HepG2 (cell line): ENCODE results near the gene RBM18. TPM values are rescaled to one million over a fixed set of nuclear protein-coding genes. Genes with fewer than 3 reads are reported as not detected.

ENCODE experiments used
- ATAC-seq: fragments of 200-7000 bp; cut with Tn5 transposase; 3 replicates; pipeline ENCODE4 v1.9.1; 2020; ENCODE audit warnings: mild to moderate bottlenecking, moderate library complexity
- BruUV-seq: library from RNA; stranded (reverse); fragments of 400-500 nt; replicated peaks from 2 replicates; lab custom pipeline; 2021; lab: Mats Ljungman, UMichigan
- CTCF ChIA-PET: fragments of 300-600 bp; formaldehyde crosslinking; extraction: SDS; loops from one replicate; lab custom pipeline; 2021; ENCODE audit warnings: low total read pairs, inconsistent platforms, low intra/inter-chr PET ratio; lab: Yijun Ruan, JAX
- POLR2A ChIA-PET: fragments of 350-600 bp; sonication (Branson Sonifier 250); formaldehyde crosslinking; loops from one replicate; lab custom pipeline; 2020; ENCODE audit warnings: antibody characterized with exemption, inconsistent platforms; lab: Yijun Ruan, JAX
- DNase-seq: peaks from one replicate; pipeline ENCODE4 v3.0.0-alpha.2; 2015; ENCODE audit warnings: low spot score
- FAIRE-seq: peaks from 3 replicates; lab custom pipeline; 2011; peaks lifted over from hg19 to GRCh38; lab: Jason Lieb, UNC
- H2AFZ ChIP-seq: one replicate; pipeline ENCODE4 v1.6.1; 2011; ENCODE audit warnings: low read length, inconsistent platforms
- H3K27ac ChIP-seq: fragments of 300-600 bp; 3 replicates; pipeline ENCODE4 v1.8.0; 2011; ENCODE audit warnings: mixed run types, mild to moderate bottlenecking, mixed read lengths, low read length, inconsistent platforms; ENCODE audit not compliant: insufficient read depth; ENCODE audit errors: extremely low read length
- H3K27me3 ChIP-seq, 2 experiments: fragments of 200-600 bp in 1 of 2; 2 replicates in 1 of 2; 3 replicates in 1 of 2; pipeline versions ENCODE4 v1.6.0 to v1.8.0; 2011; ENCODE audit warnings: low read length in 2 of 2, mild to moderate bottlenecking in 2 of 2, moderate library complexity in 2 of 2, inconsistent platforms in 1 of 2; ENCODE audit not compliant: insufficient read depth in 2 of 2, control insufficient read depth in 1 of 2
- H3K36me3 ChIP-seq, 2 experiments: fragments of 200-600 bp in 1 of 2; replicated peaks in 1 of 2; 2 replicates in 1 of 2; 3 replicates in 1 of 2; pipeline versions ENCODE4 v1.5.1 to v1.8.0; 2011; ENCODE audit warnings: low read length in 2 of 2, inconsistent platforms in 1 of 2; ENCODE audit not compliant: insufficient read depth in 2 of 2, control insufficient read depth in 1 of 2
- H3K4me1 ChIP-seq: 2 replicates; pipeline ENCODE4 v1.5.1; 2012; ENCODE audit warnings: low read length, inconsistent platforms; ENCODE audit not compliant: insufficient read depth
- H3K4me2 ChIP-seq: 2 replicates; pipeline ENCODE4 v1.6.0; 2011; ENCODE audit warnings: low read depth, low read length, inconsistent platforms
- H3K4me3 ChIP-seq, 3 experiments: fragments of 200-600 bp in 1 of 3; sonication (generic), shearing (Covaris generic) in 1 of 3; replicated peaks in 1 of 3; 2 replicates each; pipeline ENCODE4 v1.5.1; 2011 to 2016; ENCODE audit warnings: low read length in 3 of 3, inconsistent platforms in 2 of 3, low read depth in 2 of 3, mild to moderate bottlenecking in 2 of 3, control low read depth in 1 of 3, mixed read lengths in 1 of 3; ENCODE audit not compliant: insufficient read depth in 1 of 3
- H3K79me2 ChIP-seq: one replicate; pipeline ENCODE4 v1.6.1; 2011; ENCODE audit warnings: low read length, inconsistent platforms; ENCODE audit not compliant: insufficient read depth
- H3K9ac ChIP-seq: 2 replicates; pipeline ENCODE4 v1.6.0; 2011; ENCODE audit warnings: mild to moderate bottlenecking, low read depth, low read length, inconsistent platforms; ENCODE audit not compliant: insufficient read depth
- H3K9me3 ChIP-seq: 2 replicates; pipeline ENCODE4 v1.5.1; 2012; ENCODE audit warnings: mild to moderate bottlenecking, low read length
- H4K20me1 ChIP-seq: 2 replicates; pipeline ENCODE4 v1.6.0; 2011; ENCODE audit warnings: inconsistent platforms, mild to moderate bottlenecking, low read length, moderate library complexity; ENCODE audit not compliant: insufficient read depth
- KLF13 ChIP-seq: sonication (generic); formaldehyde crosslinking; IDR thresholded peaks from 2 replicates; pipeline ENCODE4 v1.4.0; 2020; ENCODE audit warnings: mild to moderate bottlenecking, missing genetic modification reagents
- MEIS2 ChIP-seq: sonication (generic); formaldehyde crosslinking; IDR thresholded peaks from 2 replicates; pipeline ENCODE4 v1.9.0; 2021; ENCODE audit warnings: mild to moderate bottlenecking, missing genetic modification reagents
- ZBTB49 ChIP-seq: sonication (generic); formaldehyde crosslinking; IDR thresholded peaks from 2 replicates; pipeline ENCODE4 v1.4.0; 2020; ENCODE audit warnings: missing genetic modification reagents, borderline replicate concordance
- ZFP62 ChIP-seq: sonication (generic); formaldehyde crosslinking; IDR thresholded peaks from 2 replicates; pipeline ENCODE4 v1.4.0; 2020; ENCODE audit warnings: missing genetic modification reagents
- ZKSCAN5 ChIP-seq: sonication (generic); formaldehyde crosslinking; IDR thresholded peaks from 2 replicates; pipeline ENCODE4 v1.5.1; 2020; ENCODE audit warnings: mild to moderate bottlenecking, missing genetic modification reagents
- ZNF230 ChIP-seq: sonication (generic); formaldehyde crosslinking; IDR thresholded peaks from 2 replicates; pipeline ENCODE4 v1.4.0; 2020; ENCODE audit warnings: mild to moderate bottlenecking, missing genetic modification reagents
- ZNF678 ChIP-seq: sonication (generic); formaldehyde crosslinking; IDR thresholded peaks from 2 replicates; pipeline ENCODE4 v1.4.0; 2020; ENCODE audit warnings: mild to moderate bottlenecking, missing genetic modification reagents
- WGBS: methylation state at CpG from one replicate; pipeline ENCODE4 v1.1.6; 2017; ENCODE audit warnings: low lambda C conversion rate; 5-methylcytosine and 5-hydroxymethylcytosine counted together
- in situ Hi-C: cut with HindIII; loops from 2 replicates; pipeline ENCODE4 v1.10.0; 2017; ENCODE audit warnings: low pct_unique_long_range_greater_than_20kb; ENCODE audit not compliant: extremely low pct_ligation_motif_present
- intact Hi-C: fragments of 100-400 bp; cut with micrococcal nuclease; formaldehyde crosslinking; loops from one replicate; pipeline ENCODE4 v1.10.0; 2022; ENCODE audit not compliant: unreplicated experiment
- polyA plus RNA-seq, 8 experiments: library from polyadenylated mRNA; depleted of rRNA in 3 of 8; stranded (reverse) in 7 of 8; unstranded in 1 of 8; fragments of >200 nt; fragmentation: Illumina TruSeq in 4 of 8; extraction: Trizol in 4 of 8; gene quantifications; 2 replicates each; pipeline versions ENCODE4 v1.2.1 to v1.2.3, GENCODE V29; 2011 to 2016; ENCODE audit warnings: low read depth in 4 of 8, missing spikeins in 1 of 8, mixed read lengths in 1 of 8; ENCODE audit not compliant: insufficient read depth in 1 of 8
- total RNA-seq, 5 experiments: library from RNA; depleted of rRNA; stranded (reverse); fragments of >200 nt; fragmentation: Illumina TruSeq; extraction: Trizol; gene quantifications; 2 replicates each; pipeline ENCODE4 v1.2.3, GENCODE V29; 2016; ENCODE audit warnings: low read depth in 1 of 5
- TF ChIP-seq, protein P1 (sequence below): sonication (generic); formaldehyde crosslinking; IDR thresholded peaks from 2 replicates; pipeline ENCODE4 v1.8.0; 2022; ENCODE audit warnings: mild to moderate bottlenecking, missing genetic modification reagents

The RBM18 gene
- total and polyA plus RNA-seq, 2 of the 13 experiments (the other 11 are each of a cell fraction or from before 2014, with no cell fraction given): 12.6 to 16.6 TPM

DNA sequence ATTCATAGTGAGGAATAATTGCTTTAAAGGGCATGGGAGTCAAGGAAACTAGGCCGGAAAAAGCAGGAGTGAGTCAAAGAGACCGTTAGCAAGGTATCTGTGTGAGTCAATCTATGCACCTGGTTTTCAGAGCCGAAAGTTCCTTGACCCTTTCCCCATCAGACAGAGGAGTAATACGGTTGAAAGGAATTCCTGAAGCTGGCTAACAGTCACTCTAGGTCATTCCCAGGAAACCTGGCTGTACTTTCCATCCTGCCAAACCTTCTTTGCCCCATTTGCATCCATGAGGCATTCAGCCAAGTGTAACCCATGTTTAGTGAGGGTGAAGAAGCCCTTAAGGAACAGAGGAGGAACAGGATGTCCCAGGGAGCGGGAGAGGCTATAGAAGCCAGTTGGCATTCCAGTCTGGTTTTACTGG is 16.2 kb downstream of the RBM18 start (continued):
- TF ChIP-seq, protein P1, sequence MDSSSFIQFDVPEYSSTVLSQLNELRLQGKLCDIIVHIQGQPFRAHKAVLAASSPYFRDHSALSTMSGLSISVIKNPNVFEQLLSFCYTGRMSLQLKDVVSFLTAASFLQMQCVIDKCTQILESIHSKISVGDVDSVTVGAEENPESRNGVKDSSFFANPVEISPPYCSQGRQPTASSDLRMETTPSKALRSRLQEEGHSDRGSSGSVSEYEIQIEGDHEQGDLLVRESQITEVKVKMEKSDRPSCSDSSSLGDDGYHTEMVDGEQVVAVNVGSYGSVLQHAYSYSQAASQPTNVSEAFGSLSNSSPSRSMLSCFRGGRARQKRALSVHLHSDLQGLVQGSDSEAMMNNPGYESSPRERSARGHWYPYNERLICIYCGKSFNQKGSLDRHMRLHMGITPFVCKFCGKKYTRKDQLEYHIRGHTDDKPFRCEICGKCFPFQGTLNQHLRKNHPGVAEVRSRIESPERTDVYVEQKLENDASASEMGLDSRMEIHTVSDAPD (CRISPR knock-in tag): no peak
- TF ChIP-seq MEIS2 (CRISPR knock-in tag): no peak

DNA sequence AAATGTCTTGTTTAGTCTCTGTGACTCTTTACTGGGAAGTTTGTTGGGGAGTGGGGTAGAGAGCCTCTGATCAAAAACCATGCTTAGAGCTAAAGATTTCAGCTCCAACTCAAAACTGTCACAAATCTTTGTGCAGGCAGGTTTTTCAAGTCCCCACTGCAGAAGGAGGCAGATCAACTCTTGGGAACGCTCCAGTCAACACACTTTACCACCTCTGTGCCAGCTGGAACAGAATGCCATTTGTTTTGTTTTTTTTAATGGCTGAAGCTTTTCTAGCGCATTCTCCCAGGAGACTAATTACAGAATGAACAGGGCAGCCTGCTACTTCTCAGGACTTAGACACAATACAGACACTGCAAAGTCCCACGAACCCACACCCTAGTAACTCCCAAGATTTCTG is 18.0 kb downstream of the RBM18 start:
- in situ Hi-C loops (no loop called here), intact Hi-C loops (no loop called here)
- H3K79me2 ChIP-seq: peaks cover 2% of the 10 kb centered on the region
- CTCF ChIA-PET: no interaction called here
- BruUV-seq: no TSS peak
- no peaks in the 10 kb centered on the region for H3K27me3 ChIP-seq
- H3K9me3 ChIP-seq: no peaks in the 10 kb centered on the region
- no peak for FAIRE-seq
- H3K4me3 ChIP-seq: no peak overlapping the region
- H3K4me2 ChIP-seq: no peak overlapping the region
- no peak overlapping the region for H3K9ac ChIP-seq
- H3K4me1 ChIP-seq: no peaks in the 10 kb centered on the region
- H3K27ac ChIP-seq: no peak overlapping the region
- ATAC-seq: no peak
- no peaks in the 10 kb centered on the region for H4K20me1 ChIP-seq
- no peak for DNase-seq
- H3K36me3 ChIP-seq: peaks cover 18 to 77% of the 10 kb centered on the region in 2 experiments
- no peak overlapping the region for H2AFZ ChIP-seq
- POLR2A ChIA-PET: no interaction called here
- TF ChIP-seq ZBTB49 (CRISPR knock-in tag) (no peak), KLF13 (CRISPR knock-in tag) (no peak), ZFP62 (no peak), ZNF230 (CRISPR knock-in tag) (no peak), ZKSCAN5 (CRISPR knock-in tag) (no peak), ZNF678 (no peak)
- TF ChIP-seq, all 625 proteins: peak for 0
- WGBS: 98% methylated on average over 3 of the region's 3 CpGs
